Ovary (tissue), 9 donors: ENCODE measurements around the gene KIAA0825. TPM values are rescaled to one million over a fixed set of nuclear protein-coding genes. Genes with fewer than 3 reads are reported as not detected.

Experiments
- DNase-seq, 5 donors: peaks; one replicate each; pipeline ENCODE4 v3.0.0-alpha.2; 2019 to 2020
- H3K27ac ChIP-seq, 2 donors: fragments of 200-600 bp; one replicate each; pipeline versions ENCODE4 v1.5.1 to v1.8.0; 2019 to 2022
- H3K27me3 ChIP-seq: fragments of 200-600 bp; one replicate; pipeline ENCODE4 v1.8.0; 2022
- H3K36me3 ChIP-seq: fragments of 200-600 bp; sonication (generic); one replicate; pipeline ENCODE4 v1.5.1; 2019
- H3K4me1 ChIP-seq: one replicate; pipeline ENCODE4 v1.8.1; 2013; ENCODE audit warnings: mild to moderate bottlenecking, moderate library complexity; ENCODE audit not compliant: insufficient read depth
- H3K4me3 ChIP-seq: fragments of 200-600 bp; sonication (generic); one replicate; pipeline ENCODE4 v1.5.1; 2017
- H3K9me3 ChIP-seq, 2 donors: fragments of 200-600 bp in 1 of 2; sonication (generic) in 1 of 2; one replicate each; pipeline versions ENCODE4 v1.5.1 to v1.8.1; 2013 to 2019; ENCODE audit warnings: mild to moderate bottlenecking in 1 of 2, moderate library complexity in 1 of 2
- CTCF ChIP-seq, 3 donors: fragments of 450-650 bp in 2 of 3; fragments of 200-600 bp in 1 of 3; IDR thresholded peaks; one replicate each; pipeline versions ENCODE4 v1.5.1 to v1.8.0; 2016 to 2022; ENCODE audit warnings: antibody characterized with exemption in 3 of 3, mild to moderate bottlenecking in 1 of 3
- EP300 ChIP-seq: sonication (generic); formaldehyde crosslinking; IDR thresholded peaks from one replicate; pipeline ENCODE4 v1.6.1; 2017; ENCODE audit warnings: antibody characterized with exemption
- POLR2A ChIP-seq: fragments of 450-650 bp; IDR thresholded peaks from one replicate; pipeline ENCODE4 v1.6.1; 2017; ENCODE audit warnings: antibody characterized with exemption, mild to moderate bottlenecking, moderate library complexity
- WGBS, 3 donors: extraction: QIAGEN DNeasy Blood & Tissue Kit in 1 of 3; methylation state at CpG; one replicate each; pipeline versions ENCODE4 v1.1.5 to v1.1.7; 2013 to 2017; 5-methylcytosine and 5-hydroxymethylcytosine counted together
- intact Hi-C, 4 donors: fragments of 100-400 bp; cut with DNase I; formaldehyde crosslinking; loops; one replicate each; pipeline versions ENCODE4 v1.11.0 to v1.15.1; 2022 to 2023
- polyA plus RNA-seq, 2 donors: library from polyadenylated mRNA; stranded (reverse); fragments of 200-250 nt in 1 of 2; fragments of 350-450 nt in 1 of 2; fragmentation: Illumina TruSeq in 1 of 2; extraction: RNeasy Lipid Tissue Mini Kit (QIAGEN cat#74804) in 1 of 2; gene quantifications; one replicate each; pipeline ENCODE4 v1.2.3, GENCODE V29; 2013 to 2014
- total RNA-seq, 7 donors: library from RNA; depleted of rRNA in 2 of 7; stranded (reverse); fragments of >200 nt in 2 of 7; fragmentation: NEBNext Ultra II Directional in 3 of 7; extraction: Animal tissue kit (Norgen Biotek cat#: 25700) in 3 of 7; gene quantifications; one replicate each; pipeline versions ENCODE4 v1.1.0 to v1.2.4, GENCODE V29; 2016 to 2023
- donor health status: DM: no; HTN: no; CAD: no; lungs with moderate emphysema.
- donor health status: DM: no; HTN: no; CAD: no.
- donor health status: Bipolar disorder and iron deficiency.
- donor health status: DM: yes; HTN: yes; CAD: no.
- donor health status: DM: no; HTN: no; CAD: no.
- donor health status: DM: yes; HTN: yes; CAD: no.

The KIAA0825 gene
- total and polyA plus RNA-seq, 9 donors: 0.70 to 12.4 (median 3.9) TPM

GRCh38 chr5:94245608-94246007 lies 372.8 kb downstream of the KIAA0825 start:
- no peak overlapping the region for H3K4me3 ChIP-seq
- H3K27me3 ChIP-seq: no peaks in the 10 kb centered on the region
- peaks cover 3% of the 10 kb centered on the region for H3K4me1 ChIP-seq
- DNase-seq: no peak
- H3K9me3 ChIP-seq: no peaks in the 10 kb centered on the region
- intact Hi-C loops: no loop called here
- TF ChIP-seq CTCF (IDR thresholded peaks at IDR 0.05): no peak
- TF ChIP-seq POLR2A: no peak
- TF ChIP-seq EP300: no peak
- 97 to 99% (median 97%) methylated on average over 4 of the region's 4 CpGs for WGBS, 3 donors
- no peaks in the 10 kb centered on the region for H3K36me3 ChIP-seq
- H3K27ac ChIP-seq: no peak overlapping the region

GRCh38 chr5:94244921-94245320 lies 373.5 kb downstream of the KIAA0825 start:
- TF ChIP-seq EP300: no peak
- no peak for DNase-seq
- Histone ChIP-seq H3K36me3 (no peaks in the 10 kb centered on the region), H3K27me3 (no peaks in the 10 kb centered on the region), H3K9me3 (no peaks in the 10 kb centered on the region), H3K27ac (no peak overlapping the region), H3K4me1 (peaks cover 3% of the 10 kb centered on the region), H3K4me3 (no peak overlapping the region)
- 32 to 63% (median 61%) methylated on average over 1 of the region's 1 CpG for WGBS, 3 donors
- intact Hi-C loops: no loop called here

GRCh38 chr5:94243612-94244011 lies 374.8 kb downstream of the KIAA0825 start:
- no peaks in the 10 kb centered on the region for H3K9me3 ChIP-seq
- intact Hi-C loops: no loop called here
- TF ChIP-seq EP300: no peak
- H3K4me3 ChIP-seq: no peak overlapping the region
- no peaks in the 10 kb centered on the region for H3K36me3 ChIP-seq
- 15 to 53% (median 31%) methylated on average over 3 of the region's 3 CpGs for WGBS, 3 donors
- no peak for DNase-seq
- H3K27ac ChIP-seq: no peak overlapping the region
- H3K27me3 ChIP-seq: no peaks in the 10 kb centered on the region
- H3K4me1 ChIP-seq: peaks cover 3% of the 10 kb centered on the region

- Histone ChIP-seq H3K27ac (no peak overlapping the region), H3K4me3 (no peak overlapping the region), H3K36me3 (no peaks in the 10 kb centered on the region), H3K4me1 (peaks cover 3% of the 10 kb centered on the region), H3K27me3 (no peaks in the 10 kb centered on the region), H3K9me3 (no peaks in the 10 kb centered on the region)
- 16 to 29% (median 25%) methylated on average over 3 of the region's 3 CpGs for WGBS, 3 donors
- intact Hi-C loops: no loop called here
- TF ChIP-seq POLR2A: no peak
- no peak for TF ChIP-seq CTCF (IDR thresholded peaks at IDR 0.05)
- TF ChIP-seq EP300: no peak
- DNase-seq: no peak
Measured at GRCh38 chr5:94240993-94241651, 377.3 kb downstream of the KIAA0825 start.

GRCh38 chr5:94240596-94240992 lies 377.8 kb downstream of the KIAA0825 start:
- WGBS, 3 donors: 19 to 30% (median 22%) methylated on average over 5 of the region's 5 CpGs
- H3K27me3 ChIP-seq: no peaks in the 10 kb centered on the region
- no peak overlapping the region for H3K4me3 ChIP-seq
- no peaks in the 10 kb centered on the region for H3K9me3 ChIP-seq
- no peak for TF ChIP-seq EP300
- no peak for TF ChIP-seq CTCF (IDR thresholded peaks at IDR 0.05)
- no peak for TF ChIP-seq POLR2A
- H3K27ac ChIP-seq: no peak overlapping the region
- no peak for DNase-seq
- no peaks in the 10 kb centered on the region for H3K36me3 ChIP-seq
- peaks cover 3% of the 10 kb centered on the region for H3K4me1 ChIP-seq
- intact Hi-C loops: no loop called here
